GM15510 (cell line): ENCODE data around the gene PCDHGB5.
"Not testable (repeated sequence)": the region's sequence is repeated elsewhere in the genome, so short reads cannot be mapped to it uniquely, and the experiment has no call there.

Experiments
- POLR2A ChIP-seq: IDR thresholded peaks from 3 replicates; pipeline ENCODE4 v1.6.1; 2011; ENCODE audit warnings: borderline replicate concordance; ENCODE audit not compliant: insufficient read length; ENCODE audit errors: extremely low read depth

PCDHGB5 gene

GRCh38 chr5:141371572-141372475, 25.9 kb upstream of the PCDHGB5 start:
- TF ChIP-seq POLR2A, result no peak

DNA sequence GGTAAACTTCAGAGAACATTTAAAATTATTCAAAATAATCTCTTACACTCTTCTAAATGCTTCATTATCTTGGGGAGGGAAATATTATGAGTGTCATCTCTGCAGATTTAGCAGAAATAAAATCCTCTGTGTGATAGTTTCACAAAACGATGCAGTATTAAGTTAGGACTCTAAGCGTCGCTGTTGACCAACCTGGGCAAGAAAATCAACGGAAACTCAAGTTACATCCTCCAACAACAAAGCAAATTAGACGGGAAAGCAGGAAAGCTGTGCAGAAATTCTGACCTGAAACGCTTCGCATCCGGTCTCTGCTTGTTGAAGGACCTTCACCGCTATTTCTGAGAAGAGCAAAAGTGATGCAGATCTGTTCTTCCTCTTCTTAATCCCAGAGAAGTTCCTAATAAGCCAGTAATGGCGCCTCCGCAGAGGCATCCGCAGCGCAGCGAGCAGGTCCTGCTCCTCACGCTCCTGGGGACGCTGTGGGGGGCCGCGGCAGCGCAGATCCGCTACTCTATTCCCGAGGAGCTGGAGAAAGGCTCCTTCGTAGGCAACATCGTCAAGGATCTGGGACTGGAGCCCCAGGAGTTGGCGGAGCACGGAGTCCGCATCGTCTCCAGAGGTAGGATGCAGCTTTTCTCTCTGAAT, 24.0 kb upstream of the PCDHGB5 start, which contains the start of gene PCDHGA6:
Gene PCDHGA6, plus strand, starts transcription at position 219 of the 645 bp plus-strand sequence. Its CDS starts 193 bp downstream, at position 412.
- TF ChIP-seq POLR2A, result no peak

GRCh38 chr5:141374627-141375026, 23.1 kb upstream of the PCDHGB5 start:
- TF ChIP-seq POLR2A, result no peak

- TF ChIP-seq POLR2A, result no peak
These were observed 15.1 kb upstream of the PCDHGB5 start, which contains the start of gene PCDHGA7 for GRCh38 chr5:141382469-141383294. TSS of gene PCDHGA7 (plus strand) at chr5:141382742. CDS start at chr5:141382900, 158 bp downstream.

- no peak for TF ChIP-seq POLR2A
These were observed 14.4 kb upstream of the PCDHGB5 start for GRCh38 chr5:141383345-141383744.

- no peak for TF ChIP-seq POLR2A
These were observed 13.1 kb upstream of the PCDHGB5 start for GRCh38 chr5:141384471-141385267.

GRCh38 chr5:141387557-141388311, 10.0 kb upstream of the PCDHGB5 start, which contains the start of gene PCDHGB4:
TSS of gene PCDHGB4 (plus strand) at chr5:141387698. CDS start at chr5:141387885, 187 bp downstream.
- TF ChIP-seq POLR2A, result not testable (repeated sequence)

DNA sequence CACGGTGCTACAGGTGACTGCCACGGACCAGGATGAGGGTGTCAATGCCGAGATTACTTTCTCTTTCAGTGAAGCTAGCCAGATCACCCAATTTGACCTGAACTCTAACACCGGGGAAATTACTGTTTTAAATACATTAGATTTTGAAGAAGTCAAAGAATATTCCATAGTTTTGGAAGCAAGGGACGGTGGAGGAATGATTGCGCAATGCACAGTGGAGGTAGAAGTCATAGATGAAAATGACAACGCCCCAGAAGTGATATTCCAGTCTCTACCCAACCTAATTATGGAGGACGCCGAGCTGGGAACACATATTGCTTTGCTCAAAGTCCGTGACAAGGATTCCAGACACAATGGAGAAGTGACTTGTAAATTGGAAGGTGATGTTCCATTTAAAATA, 9.1 kb upstream of the PCDHGB5 start:
- no peak for TF ChIP-seq POLR2A

- no peak for TF ChIP-seq POLR2A
These were observed 8.3 kb upstream of the PCDHGB5 start for GRCh38 chr5:141389153-141390042.

- no peak for TF ChIP-seq POLR2A
These were observed 5.1 kb upstream of the PCDHGB5 start, which contains the start of gene PCDHGA8 for GRCh38 chr5:141392429-141393198. TSS of gene PCDHGA8 (plus strand) at chr5:141392633. CDS start at chr5:141392814, 181 bp downstream.

DNA sequence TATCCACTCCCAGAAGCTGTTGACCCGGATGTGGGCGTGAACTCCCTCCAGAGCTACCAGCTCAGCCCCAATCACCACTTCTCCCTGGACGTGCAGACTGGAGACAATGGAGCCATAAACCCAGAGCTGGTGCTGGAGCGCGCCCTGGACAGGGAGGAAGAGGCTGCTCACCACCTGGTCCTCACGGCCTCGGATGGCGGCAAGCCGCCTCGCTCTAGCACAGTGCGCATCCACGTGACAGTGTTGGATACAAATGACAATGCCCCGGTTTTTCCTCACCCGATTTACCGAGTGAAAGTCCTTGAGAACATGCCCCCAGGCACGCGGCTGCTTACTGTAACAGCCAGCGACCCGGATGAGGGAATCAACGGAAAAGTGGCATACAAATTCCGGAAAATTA, 4.5 kb upstream of the PCDHGB5 start:
- no peak for TF ChIP-seq POLR2A
